Activated CD8-positive, alpha-beta memory T cell treated with anti-CD3 and anti-CD28 coated beads, Interleukin-2, amount 50 U/mL, for 1 hour (primary cell): Measurements from ENCODE around the gene PRKG2.

Source experiments
- DNase-seq: peaks from one replicate; pipeline ENCODE4 v3.0.0-alpha.2; 2020; ENCODE audit errors: extremely low read depth

The PRKG2 gene

DNA sequence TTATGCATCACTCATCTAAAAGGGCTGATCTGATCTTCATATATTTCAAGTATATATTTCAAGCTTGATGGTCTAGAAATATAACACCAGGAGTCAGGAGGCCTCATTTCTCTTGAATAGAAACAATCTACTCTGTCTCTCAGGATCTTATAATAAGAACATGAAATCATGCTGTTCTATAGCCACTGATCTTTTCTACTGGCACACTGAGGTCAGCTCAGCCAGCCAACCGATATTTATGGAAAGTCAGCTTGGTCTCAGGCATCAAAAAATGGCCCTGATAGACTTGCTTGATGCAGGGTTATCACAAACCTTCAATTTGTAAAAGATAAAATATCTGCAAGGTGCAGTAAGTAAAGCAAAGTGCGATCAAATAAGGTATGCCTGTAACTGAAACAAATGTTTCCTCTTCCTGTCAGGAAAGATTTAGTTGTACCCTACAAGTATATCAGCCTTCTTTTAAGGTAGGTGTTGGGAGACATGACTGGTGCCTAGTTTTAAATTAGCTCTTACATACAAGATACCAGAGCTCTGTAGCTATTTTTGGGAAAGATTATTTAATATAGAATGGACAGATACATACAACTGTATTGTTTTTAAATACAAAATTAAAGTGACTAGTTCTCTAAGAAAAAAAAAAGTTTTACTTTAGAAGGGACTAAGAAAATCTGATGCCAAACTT, 121.2 kb downstream of the PRKG2 start:
- DNase-seq: no peak

DNA sequence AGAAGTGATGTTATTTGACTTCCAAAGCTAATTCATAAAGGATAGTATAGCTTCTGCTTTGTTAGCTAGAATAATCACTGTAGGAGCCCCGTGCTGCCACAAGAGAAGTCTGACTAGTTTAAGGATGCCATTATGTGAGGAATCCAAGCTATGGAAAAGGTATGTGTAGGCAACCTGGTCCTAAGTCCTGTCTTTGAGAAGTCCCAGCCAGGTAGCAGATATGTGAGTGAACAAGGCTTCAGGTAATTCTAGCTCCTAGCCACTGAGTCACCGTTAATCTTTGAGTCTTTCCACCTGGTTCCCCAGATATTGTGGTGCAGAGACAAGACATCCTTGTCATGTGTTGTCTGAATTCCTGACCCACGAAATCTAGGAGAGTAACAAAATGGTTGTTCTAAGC, 129.0 kb downstream of the PRKG2 start:
- DNase-seq: no peak

DNA sequence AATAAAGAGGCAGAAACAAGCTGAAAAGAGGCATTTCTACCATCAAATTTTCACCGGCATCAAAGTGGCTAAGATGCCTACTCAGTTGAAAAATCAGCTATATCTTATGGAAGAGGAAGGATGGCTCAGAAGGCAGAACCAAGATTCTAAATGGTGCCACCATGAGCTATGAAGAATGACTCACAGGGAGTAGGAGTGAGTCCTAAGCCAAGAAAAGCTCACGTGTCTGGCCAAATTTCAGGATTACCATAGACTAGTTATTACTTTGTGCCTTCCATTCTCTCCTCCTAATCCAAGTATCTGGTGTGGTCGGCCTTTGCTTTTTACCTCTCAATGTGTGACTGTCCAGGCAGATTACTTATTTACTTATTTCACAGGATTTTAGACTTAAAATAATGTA, 129.7 kb downstream of the PRKG2 start:
- DNase-seq: no peak

DNA sequence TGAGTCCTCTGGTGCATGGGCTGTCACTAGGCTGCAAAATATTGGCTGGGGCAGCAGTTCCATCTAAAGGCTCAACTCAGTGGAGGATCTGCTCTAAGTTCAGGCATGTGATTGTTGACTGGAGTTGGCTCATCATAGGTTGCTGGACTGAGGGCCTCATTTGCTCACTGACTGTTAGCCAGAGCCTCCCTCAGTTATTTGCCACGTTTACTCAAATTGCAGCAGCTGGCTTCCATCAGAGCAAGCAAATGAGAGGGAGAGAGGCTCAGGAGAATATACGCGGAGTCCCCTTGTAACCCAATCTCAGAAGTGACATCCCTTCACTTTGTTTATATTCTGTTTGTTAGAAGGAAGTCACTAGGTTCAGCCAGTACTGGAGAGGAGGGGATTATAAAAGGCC, 130.4 kb downstream of the PRKG2 start:
- no peak for DNase-seq

- no peak for DNase-seq
Measured at GRCh38 chr4:81084029-81084428, 131.0 kb downstream of the PRKG2 start.

GRCh38 chr4:81081156-81081555, 133.9 kb downstream of the PRKG2 start:
- no peak for DNase-seq

DNA sequence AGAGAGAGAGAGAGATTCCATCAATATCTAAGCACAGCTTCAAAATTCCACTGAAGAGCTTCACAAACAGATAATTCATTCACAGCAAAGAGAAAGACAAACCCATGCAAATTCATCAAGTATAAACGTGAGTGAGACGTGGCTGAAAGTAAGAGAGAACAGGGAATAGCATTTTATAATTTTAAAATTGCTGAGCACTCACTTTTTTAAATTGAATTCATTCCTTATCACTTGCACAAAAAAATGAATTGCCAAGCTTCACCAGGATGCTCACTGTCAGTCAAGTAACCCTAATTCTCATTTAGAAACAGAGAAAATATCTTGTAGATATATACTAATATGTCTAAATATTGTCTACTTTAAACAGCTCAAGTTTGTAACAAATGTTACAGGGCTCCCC, 144.0 kb downstream of the PRKG2 start:
- no peak for DNase-seq

GRCh38 chr4:81069706-81070331, 145.2 kb downstream of the PRKG2 start:
- DNase-seq: peak; percentile 13

DNA sequence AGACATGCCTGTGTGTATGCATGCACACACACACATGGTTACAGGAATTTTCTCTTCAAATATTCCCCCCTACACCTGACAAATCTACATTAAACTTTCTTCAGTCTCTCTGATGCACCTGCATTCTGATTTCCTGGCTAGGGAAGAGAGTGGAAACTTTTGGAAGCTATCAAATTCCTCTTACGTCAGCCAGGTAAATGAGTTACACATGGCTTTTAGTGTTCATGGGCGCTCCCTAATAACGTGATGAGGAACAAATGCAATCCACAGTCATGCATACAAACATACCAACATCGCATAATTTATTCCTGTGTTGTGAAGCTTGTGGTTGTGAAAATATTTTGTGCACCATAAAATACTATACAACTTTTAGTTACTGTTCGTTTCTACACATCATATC, 149.6 kb downstream of the PRKG2 start:
- DNase-seq: no peak

DNA sequence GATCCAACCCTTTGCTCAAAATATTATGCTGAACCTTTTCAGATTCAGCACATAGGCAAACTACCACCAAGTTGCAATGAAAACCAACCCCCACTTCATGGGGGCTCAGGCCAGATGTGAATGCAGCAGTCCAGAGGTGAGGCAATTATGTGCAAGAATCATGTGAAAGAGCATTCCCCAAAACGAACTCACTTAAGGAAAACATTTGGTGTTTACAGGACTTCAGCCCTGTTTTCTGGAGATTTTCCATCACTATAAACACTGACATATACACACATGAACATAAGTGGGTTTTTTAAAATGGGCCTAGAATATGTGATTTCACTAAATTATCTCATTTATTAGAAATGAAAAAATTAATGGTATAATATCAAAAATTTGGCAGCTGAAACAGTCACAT, 153.0 kb downstream of the PRKG2 start:
- no peak for DNase-seq

DNA sequence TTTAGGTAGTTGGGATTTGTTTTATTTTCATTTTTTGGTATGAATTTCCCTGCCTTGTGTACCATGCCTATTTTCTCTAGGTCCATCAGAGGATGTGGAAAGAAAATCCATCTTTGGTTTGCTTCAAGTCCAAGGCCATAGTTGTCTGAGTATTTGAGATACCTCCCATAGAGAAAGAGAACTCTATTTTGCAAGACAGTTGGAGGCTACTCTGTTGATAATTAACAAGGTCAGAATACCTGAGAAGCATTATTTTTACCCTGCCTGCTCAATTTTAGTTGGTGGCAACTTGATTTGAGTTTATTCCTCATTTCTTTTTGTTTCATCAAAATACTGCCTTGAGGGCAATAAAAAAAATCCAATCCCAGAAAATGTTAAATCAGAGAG, 153.7 kb downstream of the PRKG2 start:
- DNase-seq: no peak

- DNase-seq: no peak
Measured at GRCh38 chr4:81060587-81061343, 154.3 kb downstream of the PRKG2 start.

DNA sequence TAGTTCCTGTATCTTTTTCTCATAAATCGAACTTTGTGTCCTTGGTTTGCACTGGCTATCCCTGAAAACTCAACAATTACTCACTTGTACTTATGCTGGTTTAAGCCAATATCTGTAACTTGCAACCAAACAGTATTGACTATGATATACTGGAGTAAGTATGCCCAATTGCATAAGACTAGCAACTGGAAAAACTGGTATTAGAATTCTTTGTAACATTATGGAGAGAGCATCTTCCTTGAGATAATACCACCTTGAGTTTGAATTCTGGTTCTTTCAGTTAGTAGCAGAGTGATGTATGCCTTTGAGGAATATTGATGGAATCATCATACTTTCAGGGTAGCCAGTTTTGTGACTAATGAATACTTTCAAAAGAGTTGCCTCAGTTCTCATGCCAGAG, 156.4 kb downstream of the PRKG2 start:
- DNase-seq: no peak

DNA sequence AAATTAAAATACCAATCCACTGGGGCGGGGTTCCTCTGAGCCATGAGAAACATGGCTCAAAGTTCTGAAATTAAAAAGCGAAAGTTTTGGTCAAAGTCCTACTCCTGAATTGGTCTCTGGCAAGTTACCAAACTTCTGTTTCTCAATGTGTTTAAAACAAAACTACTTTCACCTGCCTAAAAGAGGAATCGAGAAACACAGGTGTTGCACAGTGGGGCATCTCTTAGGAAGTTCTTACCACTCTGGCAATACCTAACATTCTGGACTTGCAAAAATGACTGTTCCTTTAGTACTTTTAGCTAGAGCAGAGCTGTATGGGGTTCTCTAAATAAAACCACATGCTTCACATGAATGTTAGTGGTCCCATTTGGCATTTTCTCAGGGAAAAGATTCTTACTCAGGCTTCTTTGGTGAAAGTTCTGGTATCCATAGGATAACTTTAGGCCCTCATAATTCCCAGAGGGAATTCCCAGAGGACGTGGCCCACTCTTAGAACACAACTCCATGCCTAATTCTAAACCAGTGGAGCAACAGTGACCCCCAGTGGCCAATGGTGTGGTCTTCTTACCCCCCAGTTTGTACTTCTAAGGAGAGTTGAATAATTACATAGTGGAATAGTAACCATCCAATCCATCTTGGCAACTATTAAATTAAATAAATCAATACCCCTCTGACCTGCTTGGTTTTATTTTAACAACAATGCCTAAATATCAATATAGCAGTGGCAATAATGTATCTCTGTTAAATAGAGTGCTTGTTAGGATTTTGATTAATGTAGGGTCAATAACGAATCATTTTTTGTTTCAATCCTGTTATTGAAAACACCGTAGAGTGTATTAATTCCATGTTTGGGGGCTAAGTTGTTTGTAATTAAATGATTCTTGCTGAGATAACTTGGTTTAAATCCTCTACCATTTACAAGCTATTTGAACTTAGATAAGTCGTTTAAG, 162.6 kb downstream of the PRKG2 start:
- DNase-seq: no peak

DNA sequence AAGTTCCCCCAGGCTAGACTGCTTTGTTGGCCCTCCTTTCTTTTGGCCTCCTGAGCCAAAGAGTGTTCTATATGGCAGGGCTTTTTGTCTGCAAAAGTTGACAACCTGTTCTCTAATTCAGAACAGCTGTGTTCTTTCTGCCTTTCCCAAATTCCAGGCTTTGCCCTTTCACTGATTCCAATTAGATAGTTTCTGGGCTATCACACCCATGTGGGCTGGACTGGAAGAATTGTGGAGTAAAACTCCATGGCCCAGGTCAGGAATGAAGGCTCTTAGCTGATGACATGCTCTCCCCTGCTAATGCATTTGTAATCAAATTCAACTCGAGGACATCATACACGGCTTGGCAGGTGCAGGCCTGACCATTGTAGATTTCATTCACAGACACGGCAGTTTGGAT, 165.1 kb downstream of the PRKG2 start:
- DNase-seq: no peak

- DNase-seq: no peak
Measured at GRCh38 chr4:81049330-81049729, 165.7 kb downstream of the PRKG2 start.

- DNase-seq: no peak
Measured at GRCh38 chr4:81042578-81043365, 172.2 kb downstream of the PRKG2 start.

GRCh38 chr4:81040012-81040659, 174.9 kb downstream of the PRKG2 start:
- no peak for DNase-seq

DNA sequence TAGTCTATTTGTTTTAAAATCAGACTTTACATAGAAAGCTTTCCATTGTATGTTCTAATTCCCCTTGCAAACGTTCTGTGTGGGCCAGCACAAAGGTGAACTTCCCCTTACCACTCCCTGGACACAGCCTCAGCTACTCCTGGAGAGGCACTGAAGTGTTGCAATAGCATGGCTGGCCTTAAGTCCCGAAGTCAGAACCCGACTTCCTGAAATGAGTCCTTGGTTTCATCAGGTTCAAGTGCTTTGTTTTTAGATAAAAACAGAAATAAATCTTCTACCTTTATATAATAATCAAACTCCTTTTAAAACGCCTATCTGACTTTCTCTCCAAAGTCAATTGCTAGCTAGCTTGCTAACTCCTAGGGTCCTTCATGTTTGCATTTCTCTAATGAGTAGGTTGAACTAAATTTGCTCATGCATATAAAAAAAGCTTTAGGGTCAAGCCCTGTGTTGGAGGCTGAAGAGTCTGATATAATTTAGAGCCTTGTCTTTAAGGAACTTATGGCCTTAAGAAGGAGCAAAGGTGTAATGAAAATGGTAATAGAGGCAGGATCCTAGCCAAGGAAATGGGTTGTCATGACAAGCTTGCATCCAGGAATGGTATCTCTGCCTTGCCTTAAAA, 175.6 kb downstream of the PRKG2 start:
- DNase-seq: no peak

DNA sequence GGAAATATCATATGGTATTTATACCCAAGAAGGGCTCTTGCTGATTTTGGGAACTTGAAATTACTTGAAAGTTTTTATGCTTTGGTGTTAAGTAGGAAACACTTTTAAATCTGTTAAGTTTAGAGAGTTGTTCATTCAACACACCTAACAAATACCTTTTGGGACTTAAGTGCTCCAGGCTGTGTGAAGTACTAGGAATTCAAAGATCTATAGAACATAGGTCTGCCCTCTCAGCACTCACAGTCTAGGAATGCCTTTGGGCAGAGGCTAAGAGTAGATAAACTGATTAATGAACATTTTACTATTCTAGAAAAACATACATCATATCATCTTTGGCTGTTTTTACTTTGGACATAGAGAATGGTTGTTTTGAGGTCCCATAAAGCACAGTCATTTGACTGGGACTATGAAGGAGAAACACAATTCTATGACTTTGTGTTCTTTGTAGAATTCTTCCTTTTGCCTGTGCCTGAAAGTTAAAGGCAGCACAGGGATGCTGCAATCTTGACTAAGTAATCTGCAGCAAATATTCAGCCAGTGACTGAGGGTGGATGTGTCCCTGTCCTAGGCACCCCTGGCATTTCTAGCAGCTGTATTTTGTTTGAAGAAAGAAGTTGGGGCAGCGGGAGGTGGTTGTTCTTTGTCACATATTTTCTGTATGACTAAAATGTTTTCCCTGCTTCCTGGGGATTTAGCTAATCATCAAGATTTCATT, 176.2 kb downstream of the PRKG2 start:
- DNase-seq: no peak
